Measurements from ENCODE around the gene SYDE1. TPM values are rescaled to one million over a fixed set of nuclear protein-coding genes. Genes with fewer than 3 reads are reported as not detected.

Gene SYDE1
- total and polyA plus RNA-seq, 2 donors (not counting 1 experiment from before 2014, with no cell fraction given) = not detected

- POLR2A ChIA-PET = no interaction called here
- no peak for ATAC-seq (ENCODE audit: low read depth)
- 95% methylated on average over 2 of the region's 6 CpGs for WGBS (ENCODE audit: insufficient coverage)
Measured at GRCh38 chr19:15081911-15082310, 25.3 kb upstream of the SYDE1 start, which contains the start of gene OR1I1. OR1I1 (plus strand) TSS chr19:15082211; CDS start chr19:15087066, 4,855 bp downstream.

GRCh38 chr19:15087182-15087581 lies 20.0 kb upstream of the SYDE1 start:
- WGBS (ENCODE audit: insufficient coverage) = 78% methylated on average over 11 of the region's 11 CpGs
- Mint-ChIP-seq H3K27ac (no peak overlapping the region), H3K9me3 (ENCODE audit: insufficient read depth) (no peaks in the 10 kb centered on the region), H3K4me1 (peaks cover 2% of the 10 kb centered on the region), H3K27me3 (peaks cover 30% of the 10 kb centered on the region), H3K4me3 (no peak overlapping the region)
- H3K79me2 ChIP-seq (ENCODE audit: control insufficient read depth, insufficient read depth, low read length) = no peaks in the 10 kb centered on the region
- no peak overlapping the region for H2AFZ ChIP-seq (ENCODE audit: insufficient read depth, low read depth, low read length, poor library complexity, severe bottlenecking)
- ChIA-PET POLR2A (no interaction called here), CTCF (no interaction called here)
- no peak overlapping the region for H3K27ac ChIP-seq (ENCODE audit: low read length in 2 of 2)
- no peaks in the 10 kb centered on the region for H3K9me3 ChIP-seq (ENCODE audit: control extremely low read depth in 1 of 3, control insufficient read depth in 2 of 3, insufficient read depth in 1 of 3, low read length in 2 of 3)
- peaks cover 0 to 10% (median 1%) of the 10 kb centered on the region in 4 experiments for H3K27me3 ChIP-seq (replicated peaks in 1 of 4; ENCODE audit: control extremely low read depth in 1 of 4, control insufficient read depth in 3 of 4, insufficient read depth in 4 of 4, low read length in 3 of 4)
- no peaks in the 10 kb centered on the region for H3K36me3 ChIP-seq (replicated peaks in 1 of 2; ENCODE audit: control extremely low read depth in 1 of 2, control insufficient read depth in 1 of 2, extremely low read depth in 1 of 2, insufficient read depth in 2 of 2, low read length in 1 of 2)
- intact Hi-C loops (cut with micrococcal nuclease) = no loop called here
- H3K4me2 ChIP-seq (replicated peaks; ENCODE audit: low read depth, low read length, poor library complexity, severe bottlenecking) = no peak overlapping the region
- no peak for TF ChIP-seq CTCF (IDR thresholded peaks at IDR 0.05)
- TF ChIP-seq EZH2 (IDR thresholded peaks at IDR 0.05; ENCODE audit: borderline replicate concordance, insufficient read depth, low read depth, low read length, poor library complexity, severe bottlenecking) = no peak
- H3K4me1 ChIP-seq (ENCODE audit: control insufficient read depth in 2 of 2, insufficient read depth in 2 of 2, low read length in 2 of 2) = peaks cover 3 to 5% of the 10 kb centered on the region in 2 donors
- H3K4me3 ChIP-seq (ENCODE audit: control extremely low read depth in 1 of 5, extremely low read depth in 1 of 5, insufficient read depth in 1 of 5, low read depth in 2 of 5, low read length in 4 of 5) = no peak overlapping the region
- DNase-seq = no peak
- ATAC-seq (ENCODE audit: low read depth) = no peak
- no peaks in the 10 kb centered on the region for H4K20me1 ChIP-seq (ENCODE audit: control insufficient read depth, insufficient read depth, low read length, poor library complexity, severe bottlenecking)
- H3K9ac ChIP-seq (ENCODE audit: low read length) = no peak overlapping the region

More at GRCh38 chr19:15081911-15082310, 25.3 kb upstream of the SYDE1 start, which contains the start of gene OR1I1:
- Histone ChIP-seq H3K4me1 (ENCODE audit: control insufficient read depth in 2 of 2, insufficient read depth in 2 of 2, low read length in 2 of 2) (no peaks in the 10 kb centered on the region), H3K36me3 (replicated peaks in 1 of 2; ENCODE audit: control extremely low read depth in 1 of 2, control insufficient read depth in 1 of 2, extremely low read depth in 1 of 2, insufficient read depth in 2 of 2, low read length in 1 of 2) (no peaks in the 10 kb centered on the region), H3K27ac (ENCODE audit: low read length in 2 of 2) (no peak within 1 kb of the TSS), H2AFZ (ENCODE audit: insufficient read depth, low read depth, low read length, poor library complexity, severe bottlenecking) (no peak within 1 kb of the TSS), H3K4me3 (ENCODE audit: control extremely low read depth in 1 of 5, extremely low read depth in 1 of 5, insufficient read depth in 1 of 5, low read depth in 2 of 5, low read length in 4 of 5) (no peak within 1 kb of the TSS), H3K9me3 (ENCODE audit: control extremely low read depth in 1 of 3, control insufficient read depth in 2 of 3, insufficient read depth in 1 of 3, low read length in 2 of 3) (no peaks in the 10 kb centered on the region), H3K9ac (ENCODE audit: low read length) (no peak within 1 kb of the TSS), H4K20me1 (ENCODE audit: control insufficient read depth, insufficient read depth, low read length, poor library complexity, severe bottlenecking) (no peaks in the 10 kb centered on the region), H3K4me2 (replicated peaks; ENCODE audit: low read depth, low read length, poor library complexity, severe bottlenecking) (no peak within 1 kb of the TSS), H3K79me2 (ENCODE audit: control insufficient read depth, insufficient read depth, low read length) (no peaks in the 10 kb centered on the region), H3K27me3 (replicated peaks in 1 of 4; ENCODE audit: control extremely low read depth in 1 of 4, control insufficient read depth in 3 of 4, insufficient read depth in 4 of 4, low read length in 3 of 4) (peaks cover 0 to 20% (median 1%) of the 10 kb centered on the region in 4 experiments)
- DNase-seq = no peak
- intact Hi-C loops (cut with micrococcal nuclease) = no loop called here
- CTCF ChIA-PET = interaction anchor here (2.0 kb wide), 1 partner anchor 10 kb away, joined by 8 read pairs; no protein-coding TSS in a partner anchor
- TF ChIP-seq CTCF (IDR thresholded peaks at IDR 0.05) (no peak), EZH2 (IDR thresholded peaks at IDR 0.05; ENCODE audit: borderline replicate concordance, insufficient read depth, low read depth, low read length, poor library complexity, severe bottlenecking) (no peak)
- Mint-ChIP-seq H3K27me3 (peaks cover 25% of the 10 kb centered on the region), H3K9me3 (ENCODE audit: insufficient read depth) (no peaks in the 10 kb centered on the region), H3K4me1 (no peaks in the 10 kb centered on the region), H3K4me3 (no peak within 1 kb of the TSS), H3K27ac (no peak within 1 kb of the TSS)

Data from B cell (primary cell).